ENCODE data around the gene CBX5.

CBX5 gene

DNA sequence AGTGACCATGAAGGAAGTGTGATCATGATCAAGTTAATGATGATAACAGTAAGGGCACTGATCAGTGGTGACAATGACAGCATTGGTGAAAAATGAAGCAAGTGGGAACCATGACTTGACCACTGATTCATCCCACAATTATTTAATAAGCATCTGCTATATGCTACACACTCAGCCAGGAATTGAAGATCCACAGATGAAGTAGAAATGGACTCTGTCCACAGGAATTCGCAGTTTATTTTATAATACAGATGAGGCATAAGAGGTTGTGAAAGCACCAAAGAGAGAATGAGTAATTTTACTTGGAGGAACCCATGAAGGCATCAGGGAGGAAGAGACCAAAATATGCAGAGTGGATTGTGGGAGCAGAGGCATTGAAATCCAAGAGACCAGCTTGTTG lies 57.3 kb downstream of the CBX5 start:
- DNase-seq: no peak

DNA sequence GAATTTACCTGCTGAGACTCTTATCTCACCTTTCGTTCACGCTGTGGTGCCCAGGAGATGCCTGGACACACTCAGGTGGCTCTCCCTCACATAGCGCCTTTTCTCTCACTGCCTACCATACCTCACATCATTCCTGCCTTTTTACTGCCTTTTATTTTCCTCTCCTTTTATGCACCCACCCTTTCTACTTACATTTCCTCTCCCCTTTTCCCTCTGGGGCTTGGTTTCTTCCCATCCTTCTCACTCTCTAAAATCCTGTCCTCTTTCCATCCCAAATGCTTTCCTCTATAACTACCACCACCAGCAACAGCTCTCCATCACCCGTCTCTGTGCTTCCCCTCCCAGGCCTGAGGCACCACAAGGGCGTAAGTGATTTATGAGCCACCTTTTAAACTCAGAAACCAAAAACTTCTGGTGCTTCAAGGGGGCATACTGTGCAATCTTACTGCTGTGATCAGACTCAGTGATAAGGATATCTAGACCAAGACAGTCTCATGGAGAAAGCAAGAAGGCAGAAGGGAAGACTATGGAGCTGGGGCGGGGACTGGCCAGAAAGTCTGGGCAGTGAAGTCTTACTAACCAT lies 58.4 kb downstream of the CBX5 start:
- DNase-seq: no peak

DNA sequence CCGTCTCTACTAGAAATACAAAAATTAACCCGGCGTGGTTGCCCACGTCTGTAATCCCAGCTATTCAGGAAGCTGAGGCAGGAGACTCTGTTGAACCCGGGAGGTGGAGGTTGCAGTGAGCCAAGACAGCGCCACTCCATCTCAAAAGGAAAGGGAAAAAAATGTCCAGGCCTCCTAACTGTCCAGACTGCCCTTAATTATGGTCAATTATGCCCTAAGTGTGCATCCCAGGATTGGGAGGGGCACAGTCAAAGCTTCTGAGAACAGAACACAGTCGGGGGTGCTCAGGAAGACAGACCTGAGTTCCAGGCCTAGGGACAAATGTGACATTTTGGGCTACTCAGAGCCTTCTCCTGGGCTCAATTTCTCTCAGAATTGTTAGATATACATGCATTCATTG lies 59.4 kb downstream of the CBX5 start:
- DNase-seq: no peak

DNA sequence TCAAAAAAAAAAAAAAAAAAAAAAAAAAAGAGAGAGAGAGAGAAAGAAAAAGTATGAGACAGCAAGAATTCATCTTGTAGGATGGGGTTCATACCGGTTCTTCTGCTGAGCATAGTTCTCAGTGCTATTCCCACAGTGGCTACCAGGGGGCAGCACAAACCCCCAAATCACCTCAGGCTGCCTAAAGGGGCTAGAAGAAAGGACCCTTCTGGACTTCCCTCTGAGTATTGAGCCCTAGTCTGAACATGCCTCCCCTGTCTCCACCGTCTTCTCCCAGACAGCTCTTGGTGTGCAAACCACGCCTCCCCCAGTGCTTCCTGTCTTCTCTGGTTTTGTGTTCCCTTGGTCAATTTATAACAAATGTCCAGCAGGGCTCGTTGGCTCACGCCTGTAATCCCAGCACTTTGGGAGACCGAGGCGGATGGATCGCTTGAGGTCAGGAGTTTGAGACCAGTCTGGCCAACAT lies 59.8 kb downstream of the CBX5 start:
- DNase-seq: peak; percentile 73

DNA sequence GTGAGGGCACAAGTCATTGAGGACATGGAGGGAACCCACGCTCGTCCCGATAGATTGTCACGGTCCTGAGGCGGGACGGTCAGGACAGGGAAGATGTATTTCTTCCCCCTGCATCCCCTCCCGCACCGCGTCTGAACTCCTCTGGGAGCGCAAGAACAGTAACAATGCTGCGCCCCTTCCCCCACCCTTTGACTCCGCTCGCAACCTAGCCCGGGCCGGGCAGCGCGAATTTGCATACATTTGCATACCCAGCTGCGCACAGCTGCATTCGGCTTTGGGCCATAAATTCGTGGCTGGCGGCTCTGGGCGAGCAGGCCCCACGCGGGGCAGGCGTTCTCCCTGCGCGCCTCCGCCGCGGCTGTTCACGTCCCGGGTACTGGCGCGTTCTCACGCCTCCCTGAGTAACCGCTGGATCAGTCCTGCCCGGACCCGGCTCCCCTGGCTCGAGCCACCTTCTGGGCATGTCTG lies 62.1 kb downstream of the CBX5 start:
- no peak for DNase-seq

DNA sequence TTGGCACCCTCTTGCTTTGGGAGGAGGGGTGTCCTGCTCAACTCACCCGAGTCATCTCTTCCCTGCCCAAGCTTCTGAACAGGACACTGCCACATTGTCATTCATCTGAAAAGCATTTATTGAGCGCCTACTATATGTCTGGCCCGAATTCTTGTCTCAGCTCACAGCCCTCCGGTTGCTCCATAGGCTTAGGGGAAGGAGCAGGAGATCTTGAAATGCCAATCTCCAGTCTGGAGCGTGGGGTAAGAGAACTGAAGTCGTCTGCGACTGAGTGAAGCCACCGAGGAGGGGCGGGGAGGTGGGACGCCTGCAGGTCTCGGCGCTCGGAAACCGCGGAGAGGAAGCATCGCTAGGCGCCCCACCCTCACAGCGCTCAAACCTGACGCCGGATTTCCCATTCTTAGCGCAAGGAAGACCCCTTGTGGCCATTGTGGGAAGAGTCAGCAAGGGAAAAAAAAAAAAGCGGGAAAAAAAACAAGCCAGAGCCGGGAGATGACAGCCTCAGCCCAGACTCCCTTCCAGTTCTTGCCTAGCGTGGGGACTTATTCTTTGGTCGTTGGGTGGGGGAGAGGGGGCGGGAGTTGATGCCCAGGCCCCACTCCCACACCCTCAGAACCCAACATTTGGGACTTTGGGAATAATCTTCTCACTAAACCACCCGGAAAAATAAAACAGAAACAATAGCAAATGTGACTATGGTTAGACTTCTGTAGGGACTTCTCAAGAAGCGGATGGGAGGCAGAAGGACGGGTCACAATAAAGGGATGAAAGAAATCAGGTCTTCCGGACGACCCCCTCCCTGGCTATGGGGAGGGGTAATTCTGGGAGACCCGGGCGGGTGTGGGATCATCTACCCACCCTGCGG lies 62.9 kb downstream of the CBX5 start:
- DNase-seq: peak; percentile 84

DNA sequence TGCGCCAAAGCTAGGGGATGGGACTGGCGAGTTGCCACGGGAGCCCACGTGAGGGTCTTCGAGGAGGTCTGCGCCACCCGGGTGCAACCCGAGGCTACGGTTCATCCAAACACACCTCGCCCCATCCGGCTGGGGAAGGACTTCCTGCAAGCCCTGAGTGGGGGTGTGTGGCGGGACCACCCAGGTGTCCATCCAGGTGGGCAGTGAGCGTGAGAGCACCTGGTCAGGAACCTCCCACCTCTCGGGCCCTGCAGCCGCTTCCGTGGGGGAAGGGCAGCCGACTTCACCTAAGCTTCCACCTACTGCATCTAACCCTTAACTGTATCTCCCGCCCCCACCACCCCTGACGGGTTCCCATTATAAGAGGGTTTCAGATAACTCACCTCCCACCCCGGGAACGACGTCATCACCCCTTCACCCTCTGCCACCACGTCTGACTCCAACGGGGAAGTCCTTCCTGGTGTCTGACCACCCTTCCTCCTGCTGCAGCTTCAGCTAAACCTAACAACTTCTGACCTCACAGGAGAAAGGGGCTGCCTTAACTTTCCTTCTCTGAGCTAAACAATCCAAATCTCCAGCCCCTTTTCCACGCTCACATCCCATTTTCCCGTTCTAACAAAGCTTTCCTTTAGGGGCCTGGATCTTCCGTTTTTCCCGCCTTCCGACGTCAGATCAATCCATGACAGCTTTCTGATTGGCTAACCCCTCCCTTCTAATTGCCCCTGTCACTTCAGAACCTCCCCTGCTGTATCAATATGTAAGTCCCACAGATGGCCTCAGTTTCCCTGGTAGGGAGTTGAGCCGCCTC lies 63.7 kb downstream of the CBX5 start:
- DNase-seq: peak; percentile 51

DNA sequence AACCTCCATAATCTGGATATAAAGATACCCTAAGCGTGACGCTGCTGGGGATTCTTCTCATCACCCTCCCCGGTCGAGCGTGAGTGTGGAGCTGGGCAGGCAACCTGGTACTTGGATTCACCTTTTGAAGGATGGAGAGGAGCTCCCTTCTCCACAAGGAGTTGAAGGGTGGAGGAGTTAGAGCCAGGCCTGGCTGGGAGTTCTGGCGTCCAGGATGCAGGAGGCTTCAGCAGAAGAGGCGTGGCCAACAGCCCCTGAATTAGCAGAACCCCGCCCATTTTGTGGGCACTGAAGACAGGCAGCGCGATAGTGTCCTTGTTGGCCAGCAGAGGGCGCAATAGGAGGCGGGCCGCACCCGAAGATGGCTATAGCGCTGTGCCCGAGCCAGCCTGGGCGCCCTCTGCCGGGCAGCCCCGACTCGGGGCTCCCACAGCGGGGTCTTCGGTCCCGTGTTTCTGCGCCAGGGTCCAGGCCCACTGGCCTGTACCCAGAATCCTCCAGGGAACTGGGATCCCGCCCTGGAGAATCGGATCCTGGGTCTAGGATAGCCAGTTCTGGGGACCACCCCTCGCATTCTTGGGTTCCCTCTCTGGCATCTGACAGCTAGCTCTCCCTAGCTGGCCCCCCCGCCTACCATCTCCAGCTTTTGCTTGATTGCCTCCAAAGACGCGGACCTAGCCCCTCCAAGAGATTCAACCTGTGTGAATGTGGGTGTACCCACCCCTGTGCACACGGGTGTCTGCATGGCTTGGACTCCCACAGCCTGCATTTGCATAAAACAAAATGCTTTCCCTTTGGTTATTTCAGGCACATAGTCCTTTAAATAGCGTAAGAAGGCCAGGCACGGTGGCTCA lies 65.1 kb downstream of the CBX5 start:
- DNase-seq: peak; percentile 95

DNA sequence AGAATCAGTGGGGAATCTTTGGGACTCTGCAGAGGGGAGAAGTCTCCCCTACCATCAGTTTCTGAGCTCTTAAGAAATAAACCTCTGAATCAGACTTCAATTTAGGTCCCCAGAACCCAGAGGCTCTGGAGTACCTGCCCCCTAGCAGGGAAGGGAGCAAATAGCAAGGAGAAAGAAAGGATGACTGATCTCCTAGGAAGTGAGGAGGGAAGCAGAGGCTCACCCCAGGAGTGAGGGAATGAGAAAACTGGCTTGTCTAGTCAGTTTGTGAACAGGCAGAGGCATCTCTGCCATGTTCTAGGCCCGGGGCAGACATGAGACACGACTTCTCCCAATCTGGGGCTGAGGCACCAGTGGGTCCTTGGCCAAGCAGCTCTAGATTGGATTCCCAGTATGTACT lies 66.8 kb downstream of the CBX5 start:
- no peak for DNase-seq

DNA sequence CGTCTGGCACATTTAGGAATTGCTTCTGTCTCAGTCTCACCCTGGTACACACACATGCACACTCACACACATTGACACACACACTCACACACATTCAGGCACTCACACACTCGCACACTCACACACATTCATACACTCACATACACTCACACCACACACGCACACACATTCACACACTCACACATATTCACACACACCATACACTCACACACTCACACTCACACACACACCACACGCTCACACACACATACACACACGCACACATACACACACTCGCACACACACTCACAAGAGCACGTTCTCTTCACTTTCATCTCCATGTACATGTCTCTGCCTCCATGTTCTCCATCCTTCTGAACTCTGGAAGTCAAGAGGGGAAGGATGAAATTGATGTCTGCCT lies 68.0 kb downstream of the CBX5 start:
- no peak for DNase-seq

DNA sequence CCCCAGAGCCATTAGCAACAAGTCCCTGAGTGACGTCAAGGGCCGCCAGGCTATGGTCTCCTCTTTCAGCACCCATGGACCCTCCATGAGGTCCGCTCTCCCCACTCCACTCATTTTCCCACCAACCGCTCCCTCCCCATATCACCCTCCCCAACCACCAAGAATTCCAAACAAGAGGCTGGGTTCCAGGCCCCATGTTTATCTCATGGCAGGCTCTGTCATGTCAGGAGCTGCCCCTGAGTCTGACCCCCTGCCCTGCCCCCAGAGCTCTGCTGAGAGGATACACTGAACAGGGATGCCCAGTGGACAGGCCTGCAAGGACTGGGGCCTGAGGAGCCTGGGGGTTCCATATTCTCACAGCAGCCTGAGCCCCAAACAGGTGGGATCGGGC lies 69.5 kb downstream of the CBX5 start:
- DNase-seq: no peak

DNA sequence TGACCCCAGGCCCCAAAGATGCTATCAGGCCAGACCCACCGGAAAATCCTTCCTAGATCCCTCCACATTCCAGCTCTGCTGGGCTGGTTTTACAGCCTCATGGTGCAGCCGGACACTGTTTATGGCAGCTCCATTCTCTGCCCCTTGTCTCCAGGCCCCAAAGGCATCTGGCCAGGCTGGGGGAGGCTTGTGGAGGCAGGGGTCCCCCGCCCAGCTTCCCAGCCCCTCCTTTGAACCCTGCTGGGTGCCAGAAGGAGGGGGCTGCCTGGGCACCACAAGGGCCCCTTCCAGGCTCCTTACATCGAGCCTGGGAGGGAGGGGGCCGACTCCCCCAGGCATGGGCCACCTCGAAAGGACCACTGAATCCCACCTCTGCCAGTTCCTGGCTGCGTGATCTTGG lies 71.3 kb downstream of the CBX5 start:
- DNase-seq: no peak

DNA sequence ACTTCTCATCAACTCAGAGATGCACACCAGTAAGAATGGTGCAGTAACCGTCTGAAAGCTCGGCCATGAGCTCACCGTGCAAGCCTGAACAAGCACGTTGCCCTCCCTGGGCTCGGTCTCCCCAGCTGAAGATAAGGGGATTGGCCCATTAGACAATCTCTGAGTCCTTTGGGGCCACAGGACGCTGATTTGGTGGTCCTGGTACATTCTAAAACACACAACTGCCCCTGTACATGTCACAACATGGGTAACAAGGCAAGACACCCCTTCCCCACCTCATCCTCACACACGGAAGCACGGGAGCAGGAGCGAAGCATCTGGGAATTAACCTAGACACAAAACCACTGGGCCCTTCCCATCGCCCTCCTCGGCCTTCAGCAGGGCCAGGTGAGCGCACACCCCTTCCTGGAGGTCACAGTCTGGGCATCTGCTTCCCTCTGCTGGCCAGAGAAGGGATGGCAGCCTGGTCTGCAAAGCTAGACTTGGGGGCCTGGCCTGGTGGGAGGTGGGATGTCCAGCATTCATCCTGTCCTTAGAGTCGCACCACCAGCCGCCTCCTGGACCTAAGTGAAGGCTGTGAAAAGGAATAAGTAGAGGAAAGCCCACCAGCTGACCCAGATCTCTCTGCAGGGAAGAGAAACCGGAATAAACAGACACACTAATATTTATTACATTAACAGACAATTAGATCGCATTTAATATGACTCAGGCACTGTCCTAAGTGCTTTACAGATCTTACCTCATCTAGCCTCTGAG lies 72.2 kb downstream of the CBX5 start:
- peak; percentile 80 for DNase-seq

DNA sequence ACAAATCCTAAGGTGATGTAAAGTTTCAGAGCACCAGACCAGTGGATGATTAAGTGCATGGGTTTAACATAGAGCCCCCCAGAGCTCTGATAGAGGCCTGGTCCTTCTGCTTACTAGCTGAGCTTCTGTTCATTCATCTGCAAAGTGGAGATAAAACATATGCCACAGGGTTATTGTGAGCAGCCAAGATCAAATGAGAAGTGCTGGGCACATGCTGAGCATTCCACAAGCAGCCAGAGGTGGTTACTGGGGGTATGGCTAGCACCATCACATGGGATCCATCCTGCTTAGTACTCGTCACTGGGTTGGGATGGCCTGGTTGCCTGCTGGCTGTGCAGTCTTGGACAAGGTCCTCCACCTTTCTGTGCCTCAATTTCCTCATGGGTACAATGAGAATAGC lies 73.1 kb downstream of the CBX5 start:
- no peak for DNase-seq

DNA sequence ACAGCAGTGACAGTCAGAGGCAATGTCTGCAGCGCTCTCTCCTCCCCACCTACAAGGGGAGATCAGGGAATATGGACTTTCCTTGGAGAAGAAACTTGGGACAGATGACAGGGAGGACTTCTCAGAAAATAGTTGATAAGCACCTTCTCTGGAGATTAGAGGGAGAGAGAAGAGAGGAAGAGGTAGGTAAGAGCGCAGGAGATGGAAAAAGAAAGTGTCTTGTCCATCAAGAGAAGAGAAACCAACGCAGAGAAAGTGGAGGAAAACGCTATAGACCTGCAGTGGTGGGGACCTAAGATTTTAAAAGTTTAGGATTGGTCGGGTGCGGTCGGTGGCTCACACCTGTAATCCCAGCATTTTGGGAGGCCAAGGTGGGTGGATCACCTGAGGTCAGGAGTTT lies 75.6 kb downstream of the CBX5 start:
- DNase-seq: no peak

DNA sequence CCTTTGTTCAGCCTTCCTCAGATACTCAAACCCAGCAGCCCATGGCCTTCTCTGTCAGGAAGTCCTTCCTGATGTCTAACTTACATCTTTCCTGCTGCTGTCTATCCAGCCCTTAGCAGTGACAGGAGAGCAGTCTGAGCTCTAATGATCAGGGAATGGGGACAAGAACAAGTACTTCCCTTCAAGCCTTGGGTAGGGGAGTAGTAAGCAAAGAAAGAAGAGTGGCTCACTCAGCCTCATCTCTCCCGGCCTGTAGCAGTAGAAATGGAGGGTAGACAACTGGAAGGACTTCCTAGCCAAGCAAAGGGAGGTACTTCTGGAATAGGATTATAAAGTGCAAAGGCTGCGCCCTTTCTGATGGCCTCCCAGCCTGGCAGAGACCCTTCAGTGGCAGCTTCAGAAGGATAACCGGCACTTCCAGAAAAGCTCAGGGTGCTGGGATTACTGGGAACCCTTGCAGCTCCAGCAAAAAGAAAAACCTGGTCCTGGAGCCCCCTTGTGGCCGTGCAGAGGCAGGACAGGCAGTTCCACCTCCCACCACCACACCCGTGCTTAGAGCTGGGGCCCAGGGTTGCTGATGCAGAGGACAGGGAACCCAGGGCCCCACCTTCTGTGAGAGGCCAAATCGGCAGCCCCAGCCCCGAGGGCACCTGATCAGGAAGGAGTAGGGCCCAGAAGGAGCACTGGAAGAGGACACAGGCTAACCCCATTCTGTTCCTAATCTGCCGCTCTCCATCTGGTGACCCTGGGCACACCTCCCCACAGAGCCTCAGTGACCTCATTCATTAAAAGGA lies 78.7 kb downstream of the CBX5 start:
- peak; percentile 76 for DNase-seq

DNA sequence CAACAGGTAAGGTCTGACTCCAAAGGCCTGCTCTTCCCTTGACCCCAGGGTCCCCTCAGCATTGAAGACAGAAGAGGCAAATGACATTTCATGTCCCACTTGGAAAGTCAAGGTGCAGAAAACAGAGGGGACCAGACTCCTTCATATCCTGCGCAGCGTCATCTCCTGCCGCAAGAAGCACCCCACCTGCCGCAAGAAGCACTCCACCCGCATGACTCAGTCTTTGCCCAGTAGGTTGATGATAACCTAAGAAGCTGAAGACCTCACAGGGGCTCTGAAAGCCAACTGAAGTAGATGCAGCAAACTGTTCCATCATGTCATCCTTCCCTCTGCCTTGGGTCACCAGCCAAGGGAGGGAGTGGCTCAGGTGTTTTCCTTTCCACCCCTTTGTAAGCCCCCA lies 79.5 kb downstream of the CBX5 start:
- no peak for DNase-seq

DNA sequence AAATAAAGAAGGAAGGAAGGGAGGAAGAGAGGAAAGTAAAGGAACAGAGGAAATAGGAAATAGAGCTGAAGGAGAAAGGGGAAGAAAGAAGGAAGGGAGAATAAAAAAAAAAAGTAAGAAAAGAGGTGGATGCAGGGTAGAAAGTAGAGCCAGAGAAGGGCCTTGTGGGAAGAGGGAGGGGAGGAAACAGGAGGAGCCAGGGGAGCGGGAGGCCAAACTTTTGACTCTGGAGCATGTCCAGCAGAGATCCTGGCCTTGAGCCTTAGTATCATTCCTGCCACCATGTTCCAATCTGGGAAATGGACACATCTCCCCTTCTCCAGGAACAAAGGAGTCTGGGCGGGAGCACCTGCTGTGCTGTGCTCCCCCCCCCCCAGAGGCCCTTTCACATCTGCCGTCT lies 80.0 kb downstream of the CBX5 start:
- no peak for DNase-seq

DNA sequence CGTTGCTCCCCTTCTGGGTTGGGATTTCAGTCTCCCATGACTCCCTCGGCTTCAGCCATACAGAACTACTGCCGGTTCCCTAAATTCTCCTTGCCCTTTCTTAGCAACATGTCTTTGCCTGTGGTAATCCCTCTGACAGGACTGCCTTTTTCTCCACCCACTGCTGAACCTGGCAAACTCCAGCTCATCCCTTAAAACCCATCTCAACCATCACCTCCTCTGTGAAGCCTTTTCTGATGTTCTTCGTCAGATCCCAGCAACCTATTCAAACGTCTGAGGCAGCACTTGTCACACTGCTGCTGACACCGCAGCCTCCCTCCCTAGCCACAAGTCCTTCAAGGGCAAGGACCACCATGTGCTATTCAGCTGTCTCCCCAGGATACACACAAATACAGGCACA lies 80.9 kb downstream of the CBX5 start:
- DNase-seq: no peak

DNA sequence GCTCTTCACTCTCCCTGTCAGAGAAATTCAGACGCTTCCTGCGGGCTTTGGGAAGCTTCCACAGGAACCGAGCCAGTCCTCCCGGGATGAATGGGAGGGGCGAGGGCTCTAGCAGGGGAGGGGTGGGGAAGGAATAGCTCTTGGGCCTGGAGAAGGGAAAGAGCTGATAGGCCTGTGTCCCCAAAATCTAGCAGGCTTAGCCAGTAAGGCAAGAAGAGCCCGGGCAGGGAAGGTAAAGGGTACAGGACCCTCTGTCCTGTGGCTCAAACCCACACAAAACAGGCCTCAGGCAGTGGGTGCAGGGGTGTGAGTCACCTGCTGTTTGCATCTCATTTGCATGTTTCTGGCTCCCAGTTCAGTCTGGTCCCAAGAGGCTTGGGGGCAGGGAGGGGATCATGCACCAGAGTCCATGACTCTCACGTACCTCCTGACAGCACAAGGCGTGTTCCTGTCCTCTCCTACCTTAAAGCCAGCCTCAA lies 82.5 kb downstream of the CBX5 start:
- DNase-seq: no peak

DNA sequence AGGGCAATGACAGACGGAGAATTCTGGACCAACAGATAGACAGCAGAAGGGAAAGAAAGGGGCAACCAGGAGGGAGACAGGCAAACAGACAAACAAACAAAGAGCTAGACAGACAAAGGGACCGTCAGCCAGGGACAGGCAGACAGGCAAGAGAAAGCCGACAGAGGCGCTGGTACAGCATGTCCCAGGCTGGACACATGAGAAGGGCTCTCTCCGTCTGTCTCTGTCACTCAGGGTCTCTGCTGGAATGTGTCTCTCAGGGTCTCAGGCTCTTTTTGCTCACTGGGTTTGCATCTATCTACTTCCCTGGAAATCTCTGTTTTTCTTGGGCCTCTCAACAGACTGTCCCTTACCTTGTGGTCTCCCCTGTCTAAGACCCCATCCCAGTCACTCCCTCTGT lies 82.9 kb downstream of the CBX5 start:
- no peak for DNase-seq
